ENCODE data around the gene EPS15.
"Not testable (repeated sequence)": the region's sequence is repeated elsewhere in the genome, so short reads cannot be mapped to it uniquely, and the experiment has no call there.

Gene EPS15

DNA sequence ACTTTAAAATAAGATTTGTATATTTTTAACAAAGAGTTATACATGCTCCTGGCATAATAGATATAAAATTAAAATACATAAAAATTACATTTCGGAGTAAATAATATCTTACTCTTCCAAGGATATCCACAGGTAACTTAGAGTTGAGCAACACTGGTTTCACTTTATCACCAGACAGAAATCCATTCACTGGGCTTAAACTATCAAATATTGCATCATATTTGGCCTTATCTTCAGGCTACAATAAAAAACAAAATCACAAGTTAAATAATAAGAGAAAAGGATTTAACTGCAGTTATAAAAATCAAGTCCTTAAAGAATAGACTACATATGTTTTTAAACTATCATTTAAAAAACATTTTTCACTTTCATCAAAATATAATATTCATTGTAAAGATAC lies 55.5 kb downstream of the EPS15 start:
- DNase-seq = no peak

- not testable (repeated sequence) for DNase-seq
Measured at GRCh38 chr1:51462289-51462688, 56.8 kb downstream of the EPS15 start.

- DNase-seq = no peak
Measured at GRCh38 chr1:51454554-51454953, 64.5 kb downstream of the EPS15 start.

DNA sequence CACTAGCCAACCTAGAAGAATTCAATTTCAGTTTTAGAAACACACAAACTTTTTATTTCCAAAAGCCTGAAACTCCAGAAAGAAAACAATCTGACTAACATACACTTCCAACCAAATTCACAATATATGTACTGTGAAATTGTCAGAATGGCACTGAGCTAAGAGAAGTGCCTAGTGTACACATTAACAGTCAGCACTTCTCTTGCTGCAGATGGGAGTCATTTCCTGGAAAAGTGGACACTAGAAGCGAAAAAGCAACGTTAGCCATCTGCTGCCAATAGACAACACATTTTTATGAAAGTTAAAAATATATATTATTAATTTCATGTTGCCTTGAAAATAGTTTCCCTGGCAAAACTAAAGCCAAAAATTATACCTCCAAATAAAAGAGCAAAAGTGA lies 66.1 kb downstream of the EPS15 start:
- DNase-seq = no peak

GRCh38 chr1:51448844-51449454 lies 70.1 kb downstream of the EPS15 start:
- not testable (repeated sequence) for DNase-seq

GRCh38 chr1:51445351-51446090 lies 73.5 kb downstream of the EPS15 start:
- DNase-seq = no peak

DNA sequence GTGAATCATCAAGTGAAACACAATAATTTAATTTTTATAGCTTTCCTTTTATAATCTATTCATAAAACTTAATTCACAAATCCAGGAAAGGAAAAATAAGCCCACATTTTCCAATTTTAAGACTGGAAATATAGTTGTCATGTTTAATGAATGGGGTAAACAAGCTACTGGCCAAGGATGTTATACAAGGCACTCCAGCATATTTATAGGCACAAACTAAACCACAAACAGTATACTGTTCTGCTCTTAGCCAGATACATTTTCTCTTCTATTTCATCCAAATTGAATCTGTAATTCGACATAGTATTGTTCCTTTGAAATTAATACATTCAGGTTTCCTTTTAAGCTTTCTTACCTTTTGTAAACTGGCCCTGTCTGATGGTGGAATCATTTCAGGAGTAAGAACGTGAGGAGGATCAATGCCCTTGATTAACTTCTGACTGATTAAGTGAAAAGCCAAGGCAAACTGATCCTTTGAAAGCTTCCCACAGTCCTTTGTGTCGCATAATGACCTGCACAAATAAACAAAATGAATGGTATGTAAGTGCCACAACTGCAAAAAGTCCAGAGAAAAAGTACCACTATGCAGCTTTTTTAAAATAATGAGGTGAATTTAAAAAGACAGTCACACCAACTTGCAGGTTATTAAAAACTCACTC lies 74.4 kb downstream of the EPS15 start:
- no peak for DNase-seq

- DNase-seq = no peak
Measured at GRCh38 chr1:51444096-51444495, 75.0 kb downstream of the EPS15 start.

- DNase-seq = no peak
Measured at GRCh38 chr1:51443555-51443954, 75.5 kb downstream of the EPS15 start.

DNA sequence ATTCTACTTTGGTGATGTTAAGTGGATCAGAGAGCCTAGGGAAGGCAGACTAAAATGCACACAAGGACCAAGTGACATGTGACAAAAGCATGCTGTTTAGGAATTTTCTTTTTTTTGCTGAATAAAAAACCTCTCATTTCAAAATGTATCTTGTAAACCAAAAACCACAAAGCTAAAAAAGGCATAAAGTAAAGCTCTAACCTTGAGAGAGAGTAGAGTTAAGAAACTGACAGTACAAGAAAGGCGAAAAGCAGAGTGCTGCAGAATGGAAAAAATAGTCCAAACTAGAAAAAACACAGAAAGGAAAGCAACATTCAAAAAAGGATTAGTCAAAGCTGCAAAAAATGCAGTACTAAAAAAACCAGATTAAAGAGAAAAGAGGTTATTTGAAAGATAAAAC lies 76.5 kb downstream of the EPS15 start:
- DNase-seq = no peak

GRCh38 chr1:51442198-51442597 lies 76.9 kb downstream of the EPS15 start:
- no peak for DNase-seq

DNA sequence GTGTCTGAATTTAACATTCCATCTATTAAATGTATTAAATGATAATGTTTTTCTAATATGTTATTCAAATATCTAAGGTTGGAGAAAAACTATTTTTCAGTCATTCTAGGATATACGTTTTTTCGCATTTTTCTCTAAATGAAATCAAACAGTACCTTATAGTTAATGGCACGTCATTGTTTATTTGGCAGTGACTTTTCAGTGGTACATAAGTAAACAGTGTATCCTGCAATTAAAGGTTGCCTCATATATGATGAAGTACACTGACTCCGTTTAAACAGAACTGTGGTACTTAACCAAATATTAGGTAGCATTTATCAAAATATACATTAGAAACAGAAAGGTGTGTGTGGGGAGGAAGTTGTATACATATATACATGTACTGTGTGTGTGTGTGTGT lies 79.2 kb downstream of the EPS15 start:
- no peak for DNase-seq

DNA sequence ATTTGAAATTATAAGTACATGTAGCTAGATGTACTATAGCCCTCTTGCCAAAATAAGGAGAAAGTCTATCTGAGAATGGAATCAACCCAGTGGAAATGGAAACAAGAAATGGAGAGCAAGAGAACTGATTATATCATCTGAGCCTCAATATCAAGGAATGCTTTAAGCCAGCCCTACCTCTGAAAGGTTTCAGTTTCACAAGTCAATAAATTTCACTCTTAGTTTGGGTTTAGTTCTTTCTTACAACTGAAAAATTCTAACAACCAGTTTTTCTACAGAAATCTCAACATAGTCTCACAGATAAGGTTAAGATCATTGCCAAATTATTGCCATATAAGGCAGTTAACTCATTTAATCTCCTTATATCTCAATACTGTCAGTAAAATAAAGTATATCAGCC lies 80.0 kb downstream of the EPS15 start:
- no peak for DNase-seq

DNA sequence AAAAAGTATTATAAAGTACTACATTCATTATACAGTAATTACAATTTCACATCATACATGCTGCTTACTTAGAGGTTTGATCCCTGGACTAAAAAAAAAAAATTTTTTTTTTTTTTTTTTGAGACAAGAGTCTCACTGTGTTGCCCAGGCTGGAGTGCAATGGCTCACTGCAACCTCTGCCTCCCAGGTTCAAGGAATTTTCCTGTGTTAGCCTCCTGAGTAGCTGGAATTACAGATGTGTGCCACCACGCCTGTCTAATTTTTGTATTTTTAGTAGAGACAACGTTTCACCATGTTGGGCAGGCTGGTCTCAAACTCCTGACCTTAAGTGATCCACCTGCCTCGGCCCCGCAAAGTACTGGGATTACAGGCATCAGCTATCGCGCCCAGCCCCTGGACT lies 81.7 kb downstream of the EPS15 start:
- not testable (repeated sequence) for DNase-seq

- no peak for DNase-seq
Measured at GRCh38 chr1:51435878-51436277, 83.2 kb downstream of the EPS15 start.

- no peak for DNase-seq
Measured at GRCh38 chr1:51433972-51434510, 85.0 kb downstream of the EPS15 start.

GRCh38 chr1:51433269-51433971 lies 85.6 kb downstream of the EPS15 start:
- DNase-seq = no peak

DNA sequence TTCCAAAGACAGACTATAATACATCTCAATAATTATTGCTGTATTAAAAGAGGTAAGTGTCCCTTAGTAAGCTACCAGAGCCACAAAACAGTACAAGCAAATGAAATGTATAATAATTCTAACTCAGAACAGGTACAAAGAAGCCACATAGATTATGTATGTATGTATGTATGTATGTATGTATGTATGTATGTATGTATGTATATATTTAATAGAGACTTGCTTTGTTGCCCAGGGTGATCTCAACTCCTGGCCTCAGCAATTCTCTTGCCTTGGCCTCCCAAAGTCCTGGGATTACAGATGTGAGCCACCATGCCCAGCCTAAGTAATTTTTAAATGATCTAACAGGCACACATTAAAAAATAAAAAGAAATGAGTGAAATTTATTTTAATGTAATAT lies 86.9 kb downstream of the EPS15 start:
- DNase-seq = no peak

GRCh38 chr1:51427438-51427837 lies 91.6 kb downstream of the EPS15 start:
- no peak for DNase-seq

DNA sequence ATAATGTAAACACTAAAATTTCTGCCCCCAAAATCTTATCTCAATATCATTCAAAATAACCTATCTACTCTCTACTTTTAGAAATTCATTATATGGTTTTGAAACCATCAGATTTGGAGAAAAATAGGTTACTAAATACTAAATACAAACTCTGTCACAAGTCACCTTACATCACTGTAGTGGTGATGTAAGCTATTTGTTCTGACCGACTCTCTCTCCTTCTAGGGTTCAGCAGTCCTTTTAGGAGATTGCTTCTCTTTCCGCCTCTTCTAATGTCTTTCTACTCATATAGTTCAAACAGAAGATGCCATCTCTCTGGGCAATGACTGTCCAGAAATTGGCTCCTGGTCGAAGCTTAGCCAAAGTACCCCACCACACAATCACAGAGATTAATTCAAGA lies 93.1 kb downstream of the EPS15 start:
- no peak for DNase-seq

GRCh38 chr1:51425273-51425672 lies 93.8 kb downstream of the EPS15 start:
- DNase-seq = no peak

GRCh38 chr1:51423073-51423821 lies 95.8 kb downstream of the EPS15 start:
- no peak for DNase-seq

All from NCI-H748 treated with DMSO at 0.1 percent for 48 hours (cell line).